HTERT RPE-1 (cell line): Measurements from ENCODE around the gene MRC1.
"Not testable (repeated sequence)": the region's sequence is repeated elsewhere in the genome, so short reads cannot be mapped to it uniquely, and the experiment has no call there.

ENCODE experiments used
- in situ Hi-C: fragments of 300-500 bp; cut with MboI; formaldehyde crosslinking; loops from 4 replicates; pipeline ENCODE4 v1.14.3; 2020; ENCODE audit warnings: low sequenced_read_pairs

MRC1 gene

DNA sequence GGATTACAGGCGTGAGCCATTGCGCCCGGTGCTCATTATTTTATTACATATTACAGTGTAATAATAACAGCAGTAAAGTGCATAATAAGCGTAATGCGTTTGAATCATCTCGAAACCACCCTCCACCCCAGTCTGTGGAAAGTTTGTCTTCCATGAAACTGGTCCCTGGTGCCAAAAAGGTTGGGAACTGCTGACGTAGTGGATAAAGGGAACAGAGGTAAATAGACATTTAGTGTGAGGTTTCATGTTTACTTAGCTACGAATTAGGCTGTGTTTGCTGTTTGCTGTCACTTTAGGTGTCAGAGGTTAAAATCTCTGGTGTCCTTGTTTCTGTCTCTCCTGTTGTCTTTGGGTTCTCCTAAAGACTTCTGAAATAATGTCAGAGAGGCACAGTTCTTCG is 82.3 kb downstream of the MRC1 start:
- in situ Hi-C loops = no loop called here

DNA sequence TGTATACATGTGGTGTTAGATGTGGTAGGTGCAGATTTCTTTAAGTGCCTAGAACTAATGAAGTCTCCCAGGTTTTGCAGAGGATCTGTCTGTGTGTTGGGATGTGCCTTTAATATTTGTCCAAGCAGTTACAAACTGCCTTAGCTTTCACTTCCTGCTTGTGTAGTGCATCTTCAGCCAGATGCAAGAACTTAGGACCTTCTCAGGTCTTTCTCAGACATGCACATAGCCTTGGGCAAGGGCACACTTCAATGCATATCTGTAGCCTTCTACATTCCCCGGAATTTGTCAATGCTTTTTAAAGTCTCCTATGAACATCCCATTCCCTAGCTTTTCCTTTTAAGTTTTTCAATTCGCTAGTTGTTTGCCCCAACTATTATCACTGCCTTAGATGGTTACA is 95.4 kb downstream of the MRC1 start:
- in situ Hi-C loops = no loop called here

DNA sequence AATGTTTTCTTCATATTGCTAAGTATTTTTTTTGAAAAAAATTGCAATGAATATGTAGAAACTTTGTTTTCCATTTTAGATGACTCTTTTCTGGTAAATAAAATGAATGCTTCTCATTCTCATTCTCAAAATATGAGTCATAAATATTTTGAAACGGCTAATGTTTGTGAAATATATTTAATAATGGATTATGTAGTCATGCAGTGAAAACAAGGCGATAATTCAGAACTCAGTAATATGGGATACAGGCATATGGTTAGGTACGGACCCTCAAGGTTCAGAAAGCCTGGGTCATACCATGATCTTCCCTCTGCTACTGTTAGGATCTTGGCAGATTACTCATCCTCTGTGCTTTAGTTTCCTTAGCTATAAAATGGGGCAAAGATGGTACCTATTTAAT is 96.3 kb downstream of the MRC1 start:
- in situ Hi-C loops = no loop called here

DNA sequence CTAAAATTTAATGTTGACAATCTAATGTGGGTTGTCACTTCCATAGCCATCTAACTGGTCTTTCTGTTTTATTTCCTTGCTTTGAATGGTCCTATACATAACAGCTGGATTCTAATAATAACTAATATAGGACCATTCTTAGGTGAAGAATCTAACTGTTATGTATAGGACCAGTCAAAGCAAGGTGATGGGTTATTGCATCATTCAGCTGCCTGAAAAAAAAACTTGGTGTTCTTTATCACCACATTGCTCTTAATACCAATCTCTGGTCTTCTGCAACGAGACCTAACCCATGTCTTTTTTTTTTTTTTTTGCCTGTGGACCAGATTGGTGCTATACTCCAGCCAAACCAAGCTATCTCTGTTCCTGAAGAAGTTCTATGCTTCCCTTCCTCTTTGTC is 96.9 kb downstream of the MRC1 start:
- in situ Hi-C loops = no loop called here

DNA sequence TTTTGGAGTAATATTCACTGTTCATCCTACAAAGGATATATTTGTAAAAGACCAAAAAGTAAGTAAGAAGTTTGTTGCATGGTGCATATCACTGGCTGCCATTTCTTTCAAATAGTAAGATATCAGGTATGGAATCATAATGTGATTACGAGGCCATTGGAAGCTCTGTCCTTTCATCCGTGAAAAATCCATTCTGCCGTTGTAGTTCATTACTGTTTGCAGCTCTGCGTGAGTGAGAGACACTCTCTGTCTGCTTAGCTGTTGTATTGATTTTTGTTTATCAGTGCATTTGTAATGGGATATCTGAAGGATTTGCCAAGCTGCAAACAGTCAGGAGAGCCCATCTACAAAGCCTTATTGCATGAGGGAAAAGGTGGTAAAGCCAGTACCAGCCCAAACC is 98.5 kb downstream of the MRC1 start:
- in situ Hi-C loops = no loop called here

DNA sequence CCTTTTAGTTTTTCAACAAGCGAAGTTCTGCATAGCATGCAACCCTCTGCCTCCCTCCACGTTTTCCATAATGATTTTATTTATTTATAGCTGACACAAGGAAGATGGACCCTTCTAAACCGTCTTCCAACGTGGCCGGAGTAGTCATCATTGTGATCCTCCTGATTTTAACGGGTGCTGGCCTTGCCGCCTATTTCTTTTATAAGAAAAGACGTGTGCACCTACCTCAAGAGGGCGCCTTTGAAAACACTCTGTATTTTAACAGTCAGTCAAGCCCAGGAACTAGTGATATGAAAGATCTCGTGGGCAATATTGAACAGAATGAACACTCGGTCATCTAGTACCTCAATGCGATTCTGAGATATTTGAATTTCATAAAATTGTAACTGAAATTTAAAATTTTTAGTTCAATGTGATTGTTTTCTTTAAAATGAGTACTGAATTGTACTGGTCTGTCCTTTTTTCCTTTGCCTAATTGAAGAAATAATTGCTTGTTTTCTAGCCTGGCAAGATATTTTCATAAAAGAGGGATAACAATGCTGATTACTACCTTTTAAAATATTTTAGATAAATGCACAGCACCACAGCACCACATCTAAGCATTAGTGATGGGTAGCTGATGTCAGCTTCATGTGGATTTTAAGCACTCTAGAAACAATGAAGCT is 101.1 kb downstream of the MRC1 start:
- in situ Hi-C loops = no loop called here

DNA sequence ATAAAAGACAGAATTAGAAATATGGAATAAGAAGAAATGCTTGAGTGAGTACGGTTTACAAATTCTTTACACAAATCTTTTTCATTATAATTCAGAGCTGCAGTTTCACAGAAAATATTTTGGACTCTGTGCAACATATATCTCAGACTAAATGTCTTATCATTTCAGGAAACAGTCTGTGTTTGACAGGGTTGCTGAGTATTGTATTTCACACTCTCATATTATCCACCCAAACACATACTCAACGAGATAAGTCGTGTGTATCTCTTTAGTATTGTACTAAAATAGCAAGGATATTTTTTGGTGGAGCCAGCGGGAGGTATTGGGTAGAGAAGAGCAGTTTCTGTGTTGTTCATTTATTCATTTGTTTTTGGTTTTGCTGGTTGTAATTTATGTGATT is 103.6 kb downstream of the MRC1 start:
- in situ Hi-C loops = no loop called here

DNA sequence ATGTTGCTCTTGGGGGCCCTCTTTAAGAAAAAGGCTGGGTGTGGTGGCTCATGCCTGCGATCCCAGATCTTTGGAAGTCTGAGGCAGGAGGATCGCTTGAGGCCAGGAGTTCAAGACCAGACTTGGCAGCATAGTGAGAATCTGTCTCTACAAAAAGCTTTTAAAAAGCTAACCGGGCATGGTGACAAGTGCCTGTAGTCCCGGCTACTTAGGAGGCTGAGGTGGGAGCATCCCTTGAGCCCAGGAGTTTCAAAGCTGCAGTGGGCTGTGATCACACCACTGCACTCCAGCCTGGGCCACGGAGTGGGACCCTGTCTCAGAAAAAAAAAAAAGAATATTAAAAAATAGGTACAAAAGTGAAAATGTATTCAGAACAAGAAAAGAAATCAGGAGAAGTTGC is 104.5 kb downstream of the MRC1 start:
- in situ Hi-C loops = no loop called here

DNA sequence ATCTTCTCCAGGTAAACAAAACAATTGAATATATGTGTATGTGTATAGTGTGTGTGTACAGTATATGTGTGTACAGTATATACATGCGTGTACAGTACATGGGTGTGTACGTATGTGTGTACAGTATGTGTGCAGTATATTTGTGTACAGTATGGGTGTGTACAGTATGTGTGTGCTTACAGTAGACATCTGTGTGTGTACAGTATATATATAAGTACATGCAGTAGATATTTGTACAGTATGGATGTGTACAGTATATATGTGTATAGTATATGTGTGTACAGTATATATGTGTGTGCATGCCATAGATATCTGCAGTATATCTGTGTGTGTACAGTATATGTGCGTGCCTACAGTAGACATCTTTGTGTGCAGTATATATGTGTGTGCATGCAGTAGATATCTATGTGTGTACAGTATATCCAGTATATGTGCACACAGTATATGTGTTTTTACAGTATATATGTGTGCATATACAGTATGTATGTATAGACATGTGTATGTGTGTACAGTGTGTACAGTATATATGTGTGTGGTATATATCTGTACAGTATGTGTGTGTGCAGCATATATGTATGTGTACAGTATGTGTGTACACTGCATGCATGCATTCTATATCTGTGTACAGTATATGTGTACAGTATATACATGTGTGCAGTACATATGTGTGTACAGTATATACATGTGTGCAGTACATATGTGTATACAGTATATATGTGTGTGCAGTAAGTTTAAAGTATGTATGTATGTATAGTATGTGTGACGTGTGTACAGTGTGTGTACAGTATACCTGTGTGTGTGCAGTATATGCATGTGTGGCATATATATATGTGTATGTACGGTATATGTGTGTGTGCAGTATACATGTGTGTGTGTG is 105.3 kb downstream of the MRC1 start:
- in situ Hi-C loops = no loop called here

DNA sequence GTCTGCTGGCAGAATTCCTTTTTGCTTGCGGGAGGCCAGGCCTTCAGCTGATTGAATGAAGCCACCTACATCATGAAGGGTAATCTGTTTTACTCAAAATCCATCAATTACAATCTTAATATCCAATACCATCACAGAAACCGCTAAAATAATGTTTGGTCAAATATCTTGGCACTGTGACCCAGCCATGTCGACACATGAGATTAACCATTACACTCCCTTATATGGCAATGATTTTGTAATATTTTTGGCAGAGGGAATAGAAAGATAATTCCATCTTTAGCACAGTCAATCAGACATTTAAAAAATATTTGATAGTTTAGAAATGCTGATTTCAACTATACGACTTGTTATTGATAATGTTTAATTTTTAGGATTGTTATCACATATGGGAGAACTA is 106.0 kb downstream of the MRC1 start:
- in situ Hi-C loops = no loop called here

DNA sequence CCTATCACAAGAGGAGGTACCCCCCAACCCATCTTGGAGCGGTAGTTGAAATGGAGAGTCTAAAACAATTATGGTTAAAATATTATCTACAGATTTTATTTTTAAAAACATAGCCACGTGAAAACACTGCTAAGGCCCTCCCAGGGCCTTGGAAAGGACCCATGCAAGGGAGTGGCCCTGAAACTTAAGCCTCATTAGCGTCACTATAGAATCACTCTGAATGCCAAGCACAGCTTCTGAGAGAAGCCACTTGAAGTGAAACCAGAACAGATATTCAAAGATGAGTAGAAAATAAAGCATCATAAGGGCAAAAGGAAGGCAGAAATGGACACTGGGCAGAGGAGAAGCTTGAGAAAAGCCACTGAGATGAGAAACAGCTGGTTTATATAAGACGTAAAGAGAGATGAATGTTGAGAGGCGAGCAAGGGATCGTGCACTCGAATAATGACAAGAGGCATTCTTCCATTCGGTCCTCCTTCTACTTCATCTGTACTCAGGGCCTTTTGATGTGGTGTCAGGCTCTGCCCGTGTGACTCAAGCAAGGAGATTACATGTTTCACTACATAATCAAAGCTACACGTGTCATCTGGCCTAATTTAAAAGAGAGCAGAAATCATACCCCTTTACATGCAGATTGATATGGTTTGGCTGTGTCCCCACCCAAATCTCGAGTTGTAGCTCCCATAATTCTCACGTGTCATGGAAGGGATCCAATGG is 109.2 kb downstream of the MRC1 start:
- in situ Hi-C loops = no loop called here

DNA sequence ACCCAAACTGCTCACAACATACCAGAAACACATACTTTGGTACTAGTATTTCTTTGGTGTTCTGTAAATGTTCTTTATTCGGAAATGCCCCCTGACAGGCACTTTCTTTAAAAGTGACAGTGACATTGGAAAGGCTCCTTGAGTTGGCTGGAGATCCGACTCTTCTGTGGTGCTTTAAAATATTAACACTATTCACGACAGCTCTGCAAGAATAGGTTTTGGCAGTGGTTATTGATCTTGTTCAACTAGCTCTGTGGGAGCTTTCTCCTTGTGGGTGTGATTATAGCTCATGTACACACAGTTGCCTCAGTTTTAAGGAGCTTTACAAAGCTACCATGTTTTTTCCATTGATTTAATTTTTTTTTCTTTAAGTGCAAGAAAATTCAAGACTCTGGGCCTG is 112.2 kb downstream of the MRC1 start:
- in situ Hi-C loops = no loop called here

DNA sequence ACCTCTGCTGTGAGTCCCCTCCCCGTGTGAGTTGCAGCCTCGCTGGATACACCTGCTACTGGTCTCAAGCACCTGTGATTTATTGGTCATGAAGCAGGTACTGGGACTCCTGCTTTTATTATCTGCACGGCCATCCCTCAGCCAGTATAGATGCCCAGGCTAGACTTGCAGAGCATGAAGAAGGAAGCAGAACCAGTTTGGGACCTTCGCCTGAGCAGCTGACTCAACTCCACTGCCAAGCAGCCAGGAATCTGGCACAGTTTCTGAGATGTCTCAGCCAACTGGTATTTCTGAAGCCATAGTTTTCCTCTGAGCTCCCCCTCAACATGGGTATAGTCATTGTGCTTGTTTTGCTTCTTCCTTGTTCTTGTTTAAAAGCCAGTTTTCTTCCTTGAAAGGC is 114.6 kb downstream of the MRC1 start:
- in situ Hi-C loops = no loop called here

DNA sequence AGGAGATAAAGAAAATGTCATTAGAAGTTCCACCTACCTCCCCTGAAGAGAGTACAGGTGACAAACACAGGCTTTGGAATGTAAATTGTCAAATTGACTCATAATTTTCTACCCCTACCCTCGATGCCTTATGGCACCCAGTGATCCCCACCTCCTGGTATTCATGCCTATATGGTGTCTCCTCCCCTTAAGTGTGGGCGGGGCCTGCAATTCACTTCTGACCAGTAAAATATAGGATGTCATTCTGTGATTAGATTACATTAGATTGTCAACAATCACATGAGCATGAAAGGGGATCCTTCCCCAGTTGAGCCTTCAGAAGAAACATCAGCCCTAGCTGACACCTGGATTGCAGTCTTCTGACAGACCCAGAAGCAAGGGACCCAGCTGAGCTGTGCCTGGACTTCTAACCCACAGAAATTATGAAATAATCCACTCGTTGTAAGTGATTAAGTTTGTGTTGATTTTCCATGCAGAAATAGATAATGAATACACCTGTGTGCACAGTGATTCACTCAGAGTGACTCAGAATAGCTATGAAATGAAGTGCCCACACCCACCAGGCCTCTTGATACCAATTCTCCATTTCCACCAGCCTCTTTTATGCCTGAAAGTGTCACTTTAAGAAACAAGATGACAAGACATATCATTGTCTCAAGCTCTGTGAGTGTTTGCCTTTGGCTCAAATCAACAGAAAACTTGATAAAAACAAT is 134.0 kb downstream of the MRC1 start:
- in situ Hi-C loops = no loop called here

DNA sequence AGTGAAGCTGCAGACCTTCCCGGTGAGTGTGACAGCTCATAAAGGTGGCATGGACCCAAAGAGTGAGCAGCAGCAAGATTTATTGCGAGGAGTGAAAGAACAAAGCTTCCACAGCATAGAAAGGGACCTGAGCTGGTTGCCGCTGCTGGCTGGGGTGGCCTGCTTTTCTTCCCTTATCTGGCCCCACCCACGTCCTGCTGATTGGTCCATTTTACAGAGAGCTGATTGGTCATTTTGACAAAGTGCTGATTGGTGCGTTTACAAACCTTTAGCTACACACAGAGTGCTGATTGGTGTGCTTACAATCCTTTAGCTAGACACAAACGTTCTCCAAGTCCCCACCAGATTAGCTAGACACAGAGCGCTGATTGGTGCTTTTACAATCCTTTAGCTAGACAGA is 141.1 kb downstream of the MRC1 start:
- in situ Hi-C loops = not testable (repeated sequence)

DNA sequence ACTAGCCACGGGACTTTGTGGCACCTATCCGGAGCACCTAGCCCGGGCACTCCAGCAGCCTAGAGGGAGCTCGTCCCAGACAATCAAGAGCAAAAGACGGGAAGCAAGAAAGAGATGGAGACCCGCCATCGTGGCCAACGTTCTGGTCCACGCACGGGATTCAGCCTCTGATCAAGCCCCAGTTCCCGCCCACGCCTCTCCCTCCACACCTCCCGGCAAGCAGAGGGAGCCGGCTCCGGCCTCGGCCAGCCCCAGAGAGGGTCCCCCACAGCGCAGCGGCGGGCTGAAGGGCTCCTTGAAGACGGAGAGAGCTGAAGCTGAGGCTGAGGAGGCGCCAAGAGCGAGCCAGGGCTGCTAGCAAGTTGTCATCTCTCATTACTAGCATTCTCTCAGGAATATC is 141.6 kb downstream of the MRC1 start:
- in situ Hi-C loops = no loop called here

DNA sequence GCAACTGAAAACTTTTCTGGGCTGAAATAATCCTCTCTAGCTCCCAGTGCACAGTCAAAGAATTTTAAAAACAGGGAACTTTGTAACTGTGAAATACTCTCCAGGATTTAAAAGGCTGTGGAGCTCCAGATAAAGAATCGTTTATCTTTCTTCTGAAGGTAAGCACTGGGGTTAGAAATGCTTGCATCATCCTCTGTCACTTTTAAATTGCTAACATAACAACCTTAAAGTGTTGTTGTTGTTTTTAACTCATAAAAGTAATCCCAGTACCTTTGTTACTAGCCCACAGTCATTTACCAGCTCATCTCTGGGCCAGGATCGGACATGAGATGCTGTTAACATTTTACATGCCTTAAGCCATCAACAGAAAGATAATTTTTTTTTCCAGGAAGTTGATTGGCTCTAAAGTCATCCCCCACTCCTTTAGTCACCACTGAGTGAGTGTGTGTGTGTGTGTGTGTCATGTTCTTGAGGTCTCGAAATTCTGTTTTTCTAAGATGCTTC is 142.8 kb downstream of the MRC1 start, which contains the start of gene SLC39A12:
Gene SLC39A12, plus strand, starts transcription at position 51 of the 504 bp plus-strand sequence. CDS start 1,359 bp downstream, outside the sequence.
- in situ Hi-C loops = no loop called here

DNA sequence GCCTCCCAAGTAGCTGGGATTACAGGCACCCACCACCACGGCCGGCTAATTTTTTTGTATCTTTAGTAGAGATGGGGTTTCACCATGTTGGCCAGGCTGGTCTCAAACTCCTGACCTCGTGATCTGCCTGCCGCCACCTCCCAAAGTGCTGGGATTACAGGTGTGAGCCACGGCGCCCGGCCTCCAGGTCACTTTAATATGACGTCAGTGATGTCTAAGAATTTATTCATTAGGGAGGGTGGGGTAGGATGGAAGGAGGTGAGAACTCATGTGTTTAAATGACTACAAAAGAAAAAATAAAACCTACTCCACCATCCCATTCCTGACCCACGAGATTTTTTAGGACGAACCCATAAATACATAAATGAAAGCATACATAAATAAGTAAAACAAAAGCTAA is 145.2 kb downstream of the MRC1 start:
- in situ Hi-C loops = not testable (repeated sequence)

DNA sequence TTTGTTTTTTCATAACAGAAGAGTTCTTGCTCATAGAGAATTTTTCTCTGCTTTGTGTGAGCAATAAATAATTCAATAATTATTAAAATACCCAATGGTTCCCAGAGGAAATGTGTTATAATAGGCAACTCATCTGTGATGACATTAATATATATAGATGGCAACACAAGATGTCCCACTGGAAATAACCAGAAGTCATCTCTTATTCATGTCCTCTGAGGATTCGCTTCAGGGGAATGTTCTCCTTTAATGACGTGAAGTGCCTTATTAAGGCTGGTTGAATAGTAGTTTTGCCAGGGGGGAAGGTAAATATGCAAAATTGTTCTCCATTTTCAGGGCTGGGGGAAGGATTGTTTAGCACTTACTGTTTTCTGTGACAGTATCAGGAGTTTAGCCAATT is 145.7 kb downstream of the MRC1 start:
- in situ Hi-C loops = no loop called here

DNA sequence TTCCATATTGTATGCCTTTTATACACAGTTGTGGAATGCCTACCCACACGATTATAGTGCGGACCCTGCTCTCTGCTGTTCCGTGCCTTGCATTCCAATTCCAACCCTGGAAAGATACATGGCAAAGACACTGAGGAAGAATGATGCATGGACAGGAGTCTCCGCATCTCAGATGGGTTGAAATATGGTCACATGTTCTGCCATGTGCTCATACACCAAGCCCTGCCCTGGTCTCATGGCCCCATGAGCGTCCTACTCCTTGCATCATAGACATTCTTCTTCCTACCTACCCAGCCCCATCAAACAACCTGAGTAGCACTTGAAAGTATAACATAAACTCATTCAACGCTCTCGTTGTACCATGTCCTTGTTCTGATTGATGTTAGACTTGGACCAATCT is 148.9 kb downstream of the MRC1 start:
- in situ Hi-C loops = no loop called here

DNA sequence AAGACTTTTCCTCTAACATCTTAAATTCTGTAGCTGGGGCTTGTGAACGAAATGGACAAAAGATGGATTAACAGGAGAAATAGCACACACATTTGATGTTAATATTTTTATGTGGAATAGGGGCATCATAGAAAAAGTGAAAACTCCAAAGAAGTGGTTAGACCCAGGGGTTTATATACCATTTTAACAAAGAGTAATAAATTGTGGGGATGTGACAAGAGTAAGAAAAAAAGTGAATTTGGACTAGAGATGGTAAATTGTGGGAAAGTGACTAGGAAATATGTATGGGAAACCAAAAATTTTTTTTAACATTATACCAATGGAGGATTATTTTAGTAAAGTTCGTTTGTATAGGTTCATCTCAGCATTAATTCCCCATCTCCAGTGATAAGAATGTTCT is 150.7 kb downstream of the MRC1 start:
- in situ Hi-C loops = no loop called here
